Mucosa of stomach (tissue), 1 donor: ENCODE measurements around the gene FAXDC2.
"Not testable (repeated sequence)": the region's sequence is repeated elsewhere in the genome, so short reads cannot be mapped to it uniquely, and the experiment has no call there.

Experiments
- H3K27me3 ChIP-seq: one replicate; pipeline ENCODE4 v1.7.0; 2013; ENCODE audit warnings: mild to moderate bottlenecking, low read length; ENCODE audit not compliant: control insufficient read depth, insufficient read depth
- H3K36me3 ChIP-seq: one replicate; pipeline ENCODE4 v1.7.0; 2013; ENCODE audit warnings: low read length; ENCODE audit not compliant: control insufficient read depth, insufficient read depth
- H3K4me1 ChIP-seq: one replicate; pipeline ENCODE4 v1.7.0; 2013; ENCODE audit warnings: mild to moderate bottlenecking, low read length; ENCODE audit not compliant: control insufficient read depth, insufficient read depth
- H3K4me3 ChIP-seq: one replicate; pipeline ENCODE4 v1.7.0; 2013; ENCODE audit warnings: low read length
- H3K9ac ChIP-seq: one replicate; pipeline ENCODE4 v1.7.0; 2013; ENCODE audit warnings: mild to moderate bottlenecking, low read length, moderate library complexity
- H3K9me3 ChIP-seq: one replicate; pipeline ENCODE4 v1.7.0; 2013; ENCODE audit warnings: mild to moderate bottlenecking, low read length, moderate library complexity; ENCODE audit not compliant: control insufficient read depth
- donor health status: Pancreatic carcinoma.

Gene FAXDC2

DNA sequence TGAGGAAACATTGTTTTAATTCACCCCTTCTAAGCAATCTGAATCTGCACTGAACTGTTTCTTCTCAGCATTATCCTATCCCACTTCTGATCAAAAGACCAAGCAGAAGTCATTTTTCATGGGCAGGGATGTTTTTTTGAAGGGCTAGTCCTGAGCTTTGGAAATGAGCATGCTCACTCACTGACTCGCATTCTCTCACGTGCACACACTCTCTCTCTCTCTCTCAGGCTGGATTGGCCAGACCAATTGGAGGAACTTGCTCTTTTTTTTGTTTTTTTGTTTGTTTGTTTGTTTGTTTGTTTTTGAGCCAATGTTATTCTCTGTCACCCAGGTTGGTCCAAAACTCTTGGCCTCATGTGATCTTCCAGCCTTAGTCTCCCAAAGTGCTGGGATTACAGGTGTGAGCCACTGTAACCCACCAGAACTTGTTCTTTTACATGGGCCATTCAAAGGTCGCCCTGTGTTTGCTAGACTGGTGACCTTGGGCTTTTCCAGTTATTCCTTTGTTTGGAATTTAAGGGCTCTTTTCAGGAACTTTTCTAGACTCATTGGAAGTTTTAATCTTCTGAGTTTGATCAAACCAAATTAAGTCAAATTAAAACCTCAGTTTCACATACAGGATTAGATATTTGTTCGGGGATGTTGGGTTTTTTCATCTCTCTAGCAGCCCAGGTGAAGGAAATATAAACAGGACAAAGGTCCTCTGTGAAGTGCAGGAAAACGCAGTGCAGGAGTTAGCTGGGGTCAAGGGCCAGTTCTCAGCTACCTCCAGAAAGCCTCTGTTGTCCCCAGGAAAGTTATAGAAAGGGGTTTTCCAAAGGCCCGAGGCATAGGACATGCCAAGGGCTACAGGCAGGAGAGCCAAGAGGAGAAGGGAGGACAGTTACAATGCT, 13.1 kb downstream of the FAXDC2 start:
- no peak overlapping the region for H3K4me3 ChIP-seq
- H3K4me1 ChIP-seq: peaks cover 12% of the 10 kb centered on the region
- no peak overlapping the region for H3K9ac ChIP-seq
- H3K9me3 ChIP-seq: no peaks in the 10 kb centered on the region
- H3K27me3 ChIP-seq: no peaks in the 10 kb centered on the region
- no peaks in the 10 kb centered on the region for H3K36me3 ChIP-seq

DNA sequence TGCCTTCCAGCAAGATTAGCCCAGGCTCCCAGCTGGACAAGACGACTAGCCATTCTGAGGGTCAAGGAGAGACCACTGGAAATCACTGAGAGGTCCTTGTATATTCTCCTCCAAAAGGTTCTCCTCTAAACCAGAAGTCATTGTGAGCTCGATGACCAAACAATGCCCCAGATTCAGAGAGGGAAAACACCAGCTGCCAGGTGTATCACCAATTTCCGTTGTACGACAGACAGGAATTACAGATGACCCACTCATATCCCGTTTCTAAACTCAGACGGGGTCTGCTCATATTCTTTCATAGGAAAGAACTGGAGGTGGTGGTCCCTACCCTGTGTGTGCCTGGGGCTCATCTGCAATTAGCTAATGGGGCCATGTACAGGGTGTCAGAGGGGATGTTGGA, 14.2 kb downstream of the FAXDC2 start:
- Histone ChIP-seq H3K4me1 (peaks cover 12% of the 10 kb centered on the region), H3K9ac (no peak overlapping the region), H3K36me3 (no peaks in the 10 kb centered on the region), H3K4me3 (no peak overlapping the region), H3K27me3 (no peaks in the 10 kb centered on the region), H3K9me3 (no peaks in the 10 kb centered on the region)

GRCh38 chr5:154835701-154836052, 14.7 kb downstream of the FAXDC2 start:
- H3K36me3 ChIP-seq, H3K27me3 ChIP-seq, H3K9ac ChIP-seq, H3K4me3 ChIP-seq, H3K9me3 ChIP-seq: not testable (repeated sequence)
- H3K4me1 ChIP-seq: peaks cover 12% of the 10 kb centered on the region

GRCh38 chr5:154834053-154834452, 16.4 kb downstream of the FAXDC2 start:
- H3K4me1 ChIP-seq: peaks cover 25% of the 10 kb centered on the region
- no peaks in the 10 kb centered on the region for H3K9me3 ChIP-seq
- no peak overlapping the region for H3K9ac ChIP-seq
- no peak overlapping the region for H3K4me3 ChIP-seq
- no peaks in the 10 kb centered on the region for H3K36me3 ChIP-seq
- no peaks in the 10 kb centered on the region for H3K27me3 ChIP-seq

GRCh38 chr5:154832804-154833203, 17.6 kb downstream of the FAXDC2 start:
- not testable (repeated sequence) for H3K4me3 ChIP-seq, H3K36me3 ChIP-seq, H3K9ac ChIP-seq, H3K27me3 ChIP-seq, H3K9me3 ChIP-seq
- peaks cover 26% of the 10 kb centered on the region for H3K4me1 ChIP-seq

DNA sequence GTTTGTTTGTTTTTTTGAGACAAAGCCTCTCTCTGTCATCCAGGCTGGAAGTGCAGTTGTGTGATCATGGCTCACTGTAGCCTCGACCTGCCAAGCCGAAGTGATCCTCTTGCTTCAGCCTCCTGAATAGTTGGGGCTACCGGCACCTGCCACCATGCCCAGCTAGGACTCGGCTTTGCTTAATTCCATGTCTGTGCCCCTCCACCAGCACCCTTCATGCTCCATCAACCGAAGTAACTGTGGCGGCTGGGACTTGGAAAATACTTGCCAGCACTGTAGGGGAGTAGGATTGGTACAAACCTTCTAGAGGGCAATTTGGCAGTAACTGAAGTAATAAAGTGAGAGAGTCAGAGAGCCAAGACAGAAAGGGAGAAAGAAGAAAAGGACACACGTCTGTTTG, 19.0 kb downstream of the FAXDC2 start:
- no peak overlapping the region for H3K4me3 ChIP-seq
- H3K9me3 ChIP-seq: no peaks in the 10 kb centered on the region
- H3K4me1 ChIP-seq: peaks cover 26% of the 10 kb centered on the region
- no peaks in the 10 kb centered on the region for H3K27me3 ChIP-seq
- no peak overlapping the region for H3K9ac ChIP-seq
- H3K36me3 ChIP-seq: no peaks in the 10 kb centered on the region

DNA sequence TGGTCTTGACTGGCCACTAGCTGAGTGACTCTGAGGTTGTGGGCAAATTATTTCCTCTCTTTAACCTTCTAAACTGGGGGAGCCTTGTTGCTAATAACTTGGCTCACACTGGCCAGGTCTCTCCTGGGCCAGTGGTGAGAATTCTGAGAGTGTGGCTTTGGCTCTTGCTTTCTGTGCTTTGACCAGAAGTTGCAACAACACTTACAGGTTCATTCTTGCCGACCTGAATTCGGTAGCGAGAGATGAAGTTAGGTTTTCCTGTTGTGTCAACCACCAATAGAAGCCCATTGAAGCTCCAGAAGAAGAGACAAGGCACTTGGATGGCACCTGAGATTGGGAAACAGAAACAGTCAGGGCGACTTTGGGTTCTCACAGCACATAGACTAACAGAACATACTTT, 19.8 kb downstream of the FAXDC2 start:
- no peaks in the 10 kb centered on the region for H3K36me3 ChIP-seq
- no peak overlapping the region for H3K4me3 ChIP-seq
- no peaks in the 10 kb centered on the region for H3K27me3 ChIP-seq
- H3K9me3 ChIP-seq: no peaks in the 10 kb centered on the region
- peaks cover 26% of the 10 kb centered on the region for H3K4me1 ChIP-seq
- no peak overlapping the region for H3K9ac ChIP-seq

DNA sequence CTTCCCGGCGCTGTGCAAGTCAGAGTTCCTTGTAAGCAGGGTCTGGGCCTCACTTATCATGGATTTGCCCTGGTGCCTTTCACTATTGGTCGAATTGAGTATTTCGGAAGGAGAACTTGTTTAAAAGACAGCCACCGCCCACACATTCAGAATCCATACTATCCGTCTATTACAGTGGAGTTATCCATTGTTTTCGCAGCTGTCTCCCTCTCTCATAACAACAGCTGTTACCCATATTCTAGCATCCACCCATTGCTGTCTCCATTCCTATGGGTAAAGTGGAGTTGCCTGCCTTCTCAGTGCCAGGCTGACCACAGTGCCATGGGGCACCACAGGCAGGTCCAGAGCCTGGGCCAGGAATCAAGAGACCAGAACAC, 20.2 kb downstream of the FAXDC2 start:
- no peak overlapping the region for H3K9ac ChIP-seq
- no peaks in the 10 kb centered on the region for H3K9me3 ChIP-seq
- no peaks in the 10 kb centered on the region for H3K27me3 ChIP-seq
- H3K36me3 ChIP-seq: no peaks in the 10 kb centered on the region
- peaks cover 24% of the 10 kb centered on the region for H3K4me1 ChIP-seq
- H3K4me3 ChIP-seq: no peak overlapping the region

- H3K4me3 ChIP-seq: no peak overlapping the region
- no peaks in the 10 kb centered on the region for H3K36me3 ChIP-seq
- H3K9ac ChIP-seq: no peak overlapping the region
- H3K9me3 ChIP-seq: no peaks in the 10 kb centered on the region
- H3K4me1 ChIP-seq: peaks cover 19% of the 10 kb centered on the region
- no peaks in the 10 kb centered on the region for H3K27me3 ChIP-seq
Measured at GRCh38 chr5:154829589-154830218, 20.7 kb downstream of the FAXDC2 start.

GRCh38 chr5:154829181-154829588, 21.2 kb downstream of the FAXDC2 start:
- H3K4me3 ChIP-seq: no peak overlapping the region
- H3K27me3 ChIP-seq: no peaks in the 10 kb centered on the region
- no peaks in the 10 kb centered on the region for H3K9me3 ChIP-seq
- no peak overlapping the region for H3K9ac ChIP-seq
- H3K36me3 ChIP-seq: no peaks in the 10 kb centered on the region
- peaks cover 14% of the 10 kb centered on the region for H3K4me1 ChIP-seq

- no peaks in the 10 kb centered on the region for H3K36me3 ChIP-seq
- no peak overlapping the region for H3K4me3 ChIP-seq
- no peak overlapping the region for H3K9ac ChIP-seq
- H3K4me1 ChIP-seq: peaks cover 1% of the 10 kb centered on the region
- no peaks in the 10 kb centered on the region for H3K27me3 ChIP-seq
- H3K9me3 ChIP-seq: no peaks in the 10 kb centered on the region
Measured at GRCh38 chr5:154824070-154824469, 26.3 kb downstream of the FAXDC2 start.

- Histone ChIP-seq H3K9ac (no peak overlapping the region), H3K27me3 (no peaks in the 10 kb centered on the region), H3K4me3 (no peak overlapping the region), H3K36me3 (no peaks in the 10 kb centered on the region), H3K4me1 (no peaks in the 10 kb centered on the region), H3K9me3 (no peaks in the 10 kb centered on the region)
Measured at GRCh38 chr5:154823605-154824004, 26.8 kb downstream of the FAXDC2 start.
